Rectal smooth muscle tissue (tissue), 1 donor: ENCODE data around the gene BACH2.
A peak's percentile ranks its signal among the peaks of the same experiment; 100 is the strongest.
"Not testable (repeated sequence)": the region's sequence is repeated elsewhere in the genome, so short reads cannot be mapped to it uniquely, and the experiment has no call there.

Source experiments
- H3K27ac ChIP-seq: one replicate; pipeline ENCODE4 v1.7.0; 2013; ENCODE audit warnings: low read depth, low read length, inconsistent platforms
- H3K27me3 ChIP-seq: one replicate; pipeline ENCODE4 v1.7.0; 2013; ENCODE audit warnings: low read length; ENCODE audit not compliant: control insufficient read depth, insufficient read depth
- H3K36me3 ChIP-seq: one replicate; pipeline ENCODE4 v1.7.0; 2013; ENCODE audit warnings: low read length; ENCODE audit not compliant: control insufficient read depth, insufficient read depth
- H3K4me1 ChIP-seq: one replicate; pipeline ENCODE4 v1.7.0; 2013; ENCODE audit warnings: low read length; ENCODE audit not compliant: control insufficient read depth, insufficient read depth
- H3K4me3 ChIP-seq: one replicate; pipeline ENCODE4 v1.7.0; 2013; ENCODE audit warnings: low read length
- H3K9ac ChIP-seq: one replicate; pipeline ENCODE4 v1.7.0; 2013; ENCODE audit warnings: low read length

The BACH2 gene

DNA sequence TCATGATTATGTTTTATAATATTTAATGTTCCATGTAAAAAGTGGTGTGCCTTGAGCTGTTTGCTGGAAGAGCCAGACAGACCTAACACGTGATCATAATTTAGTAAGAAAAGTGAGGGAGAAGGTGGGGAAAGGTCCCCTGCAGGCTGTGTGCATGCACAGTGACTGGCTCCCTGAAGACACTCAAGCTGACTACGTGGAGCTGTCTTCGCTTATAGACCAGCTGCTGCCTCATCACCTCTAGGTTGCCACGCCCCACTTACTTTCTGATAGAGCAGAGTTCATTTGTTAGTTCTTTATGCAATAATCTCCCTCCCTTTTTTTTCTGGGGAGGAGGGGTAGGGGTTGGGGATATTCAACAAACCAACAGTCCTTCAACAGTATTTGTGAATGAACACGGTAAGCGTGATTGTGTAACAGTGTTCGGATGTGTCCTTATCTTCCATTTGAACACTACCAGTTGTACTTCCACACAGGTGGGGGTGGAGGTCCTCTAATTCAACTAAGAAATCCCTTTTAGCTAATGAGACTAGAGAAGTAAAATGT lies 157.3 kb downstream of the BACH2 start:
- Histone ChIP-seq H3K36me3 (no peaks in the 10 kb centered on the region), H3K4me3 (no peak overlapping the region), H3K4me1 (no peaks in the 10 kb centered on the region), H3K9ac (no peak overlapping the region), H3K27ac (no peak overlapping the region), H3K27me3 (no peaks in the 10 kb centered on the region)

DNA sequence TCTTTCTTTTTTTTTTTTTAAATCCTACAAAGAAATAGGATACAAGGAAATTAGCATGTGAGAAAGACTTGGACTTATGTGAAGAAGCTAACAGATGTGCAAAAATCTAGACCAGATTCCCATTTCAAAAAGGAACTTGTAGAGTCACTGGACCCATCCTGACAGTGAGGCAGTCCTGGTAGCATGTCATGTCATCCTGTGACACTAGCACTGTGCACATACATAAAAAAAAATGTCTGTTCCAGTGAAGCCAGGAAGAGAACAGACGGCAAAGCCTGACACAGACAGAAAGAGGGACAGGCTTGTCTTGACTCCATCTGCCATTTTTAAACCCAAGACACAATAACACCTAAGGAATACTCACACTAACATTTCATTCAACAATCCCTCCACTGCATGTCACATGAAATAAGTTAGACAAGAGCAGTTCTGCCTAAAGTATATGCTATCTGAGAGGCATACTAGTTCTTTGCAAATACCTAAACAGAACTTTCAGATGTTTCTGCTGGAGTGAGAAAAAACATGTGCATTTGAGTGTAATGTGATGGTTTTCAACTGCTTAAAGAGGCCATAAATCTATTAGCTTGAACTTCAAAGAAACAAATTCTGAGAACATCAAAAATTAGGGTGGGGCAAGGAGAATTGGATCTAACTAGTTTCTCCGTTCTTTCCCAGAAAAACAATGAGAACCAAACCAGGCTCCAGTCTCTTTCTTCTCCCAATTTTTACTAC lies 159.6 kb downstream of the BACH2 start:
- H3K4me1 ChIP-seq = no peaks in the 10 kb centered on the region
- no peak overlapping the region for H3K4me3 ChIP-seq
- no peaks in the 10 kb centered on the region for H3K27me3 ChIP-seq
- H3K9ac ChIP-seq = no peak overlapping the region
- H3K27ac ChIP-seq = peak overlapping the region; percentile 10
- no peaks in the 10 kb centered on the region for H3K36me3 ChIP-seq

DNA sequence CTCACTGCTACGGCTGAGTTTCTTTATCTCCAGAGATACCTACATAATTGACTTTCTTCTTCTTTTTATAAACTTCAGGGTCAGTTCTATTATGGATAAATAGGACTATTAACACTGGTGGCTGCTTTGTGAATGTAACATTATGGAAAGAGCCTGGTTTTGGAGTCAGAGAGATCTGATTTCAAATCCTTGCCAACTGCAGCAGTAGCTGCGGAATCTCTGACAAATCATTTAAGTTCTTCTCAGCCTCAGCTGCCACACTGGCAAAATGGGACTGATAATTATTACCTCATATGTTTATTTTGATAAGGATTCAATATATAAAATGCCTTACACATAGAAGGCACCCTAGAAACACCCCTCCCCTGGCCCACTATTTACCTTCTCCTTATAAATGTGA lies 160.5 kb downstream of the BACH2 start:
- no peak overlapping the region for H3K27ac ChIP-seq

DNA sequence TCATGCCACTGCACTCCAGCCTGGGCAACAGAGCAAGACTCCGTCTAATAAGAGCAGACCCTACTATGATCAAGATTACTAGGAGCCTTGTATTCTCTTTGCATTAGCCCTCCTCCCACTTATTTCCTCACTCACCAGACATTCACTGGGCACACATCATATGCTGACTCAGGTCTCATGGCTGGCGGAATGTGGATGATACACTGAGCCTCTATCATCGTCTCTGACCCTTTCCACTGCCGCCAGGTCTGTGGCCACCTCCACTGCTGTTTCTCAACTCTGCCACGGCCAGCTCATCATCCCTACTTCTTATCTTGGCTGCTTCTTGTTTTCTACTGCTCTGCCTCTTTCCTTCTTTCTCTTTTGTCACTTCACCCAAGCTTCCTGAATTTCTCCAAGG lies 161.0 kb downstream of the BACH2 start:
- no peaks in the 10 kb centered on the region for H3K36me3 ChIP-seq
- H3K4me1 ChIP-seq = no peaks in the 10 kb centered on the region
- H3K4me3 ChIP-seq = no peak overlapping the region
- H3K27ac ChIP-seq = no peak overlapping the region
- H3K9ac ChIP-seq = no peak overlapping the region
- no peaks in the 10 kb centered on the region for H3K27me3 ChIP-seq

More for the DNA sequence above, 160.5 kb downstream of the BACH2 start:
- no peaks in the 10 kb centered on the region for H3K4me1 ChIP-seq
- H3K9ac ChIP-seq = no peak overlapping the region
- no peaks in the 10 kb centered on the region for H3K27me3 ChIP-seq
- no peaks in the 10 kb centered on the region for H3K36me3 ChIP-seq
- no peak overlapping the region for H3K4me3 ChIP-seq

DNA sequence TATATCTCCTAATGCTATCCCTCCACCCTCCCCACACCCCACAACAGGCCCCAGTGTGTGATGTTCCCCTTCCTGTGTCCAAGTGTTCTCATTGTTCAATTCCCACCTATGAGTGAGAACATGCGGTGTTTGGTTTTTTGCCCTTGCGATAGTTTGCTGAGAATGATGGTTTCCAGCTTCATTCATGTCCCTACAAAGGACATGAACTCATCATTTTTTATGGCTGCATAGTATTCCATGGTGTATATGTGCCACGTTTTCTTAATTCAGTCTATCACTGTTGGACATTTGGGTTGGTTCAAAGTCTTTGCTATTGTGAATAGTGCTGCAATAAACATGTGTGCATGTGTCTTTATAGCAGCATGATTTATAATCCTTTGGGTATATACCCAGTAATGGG lies 163.0 kb downstream of the BACH2 start:
- H3K36me3 ChIP-seq, H3K27ac ChIP-seq, H3K4me1 ChIP-seq, H3K9ac ChIP-seq, H3K27me3 ChIP-seq, H3K4me3 ChIP-seq: not testable (repeated sequence)

DNA sequence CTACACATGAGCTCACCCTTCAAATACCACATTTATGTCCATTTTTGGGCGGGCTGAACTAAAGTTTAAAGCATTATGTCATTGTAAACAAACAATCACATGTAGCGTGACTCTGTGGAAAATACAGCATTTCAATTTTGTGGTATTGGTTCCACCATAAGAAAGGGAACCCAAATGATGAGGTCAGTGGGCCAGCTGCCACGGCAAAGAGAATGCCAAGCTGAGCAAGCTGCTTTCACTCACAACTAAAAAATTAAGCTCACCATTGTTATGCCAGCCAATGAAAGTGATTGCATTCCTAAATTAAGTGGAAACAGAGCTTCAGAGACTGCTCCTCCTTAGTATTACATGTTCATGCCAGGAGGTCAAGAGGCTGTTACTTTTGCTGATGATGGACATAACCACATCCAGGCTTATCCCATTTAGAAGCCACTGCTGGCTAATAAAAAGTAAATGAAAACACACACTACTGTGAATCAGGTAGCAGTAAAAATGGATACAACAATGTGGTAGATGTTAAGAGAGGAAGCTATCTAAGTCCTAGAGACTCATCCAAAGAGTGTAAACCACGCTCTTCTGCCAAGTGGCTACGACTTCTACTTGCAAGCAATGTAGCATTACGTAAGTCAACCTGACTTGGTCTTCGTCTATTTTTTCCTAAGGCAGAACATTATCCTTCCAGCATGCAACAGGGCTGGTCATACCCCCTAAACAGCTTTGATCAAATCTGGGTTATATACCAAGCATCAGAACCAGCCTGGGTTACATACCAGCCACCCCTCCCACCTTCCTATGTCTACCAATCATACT lies 164.8 kb downstream of the BACH2 start:
- Histone ChIP-seq H3K9ac (no peak overlapping the region), H3K27ac (no peak overlapping the region), H3K4me3 (no peak overlapping the region), H3K4me1 (no peaks in the 10 kb centered on the region), H3K36me3 (no peaks in the 10 kb centered on the region), H3K27me3 (no peaks in the 10 kb centered on the region)

DNA sequence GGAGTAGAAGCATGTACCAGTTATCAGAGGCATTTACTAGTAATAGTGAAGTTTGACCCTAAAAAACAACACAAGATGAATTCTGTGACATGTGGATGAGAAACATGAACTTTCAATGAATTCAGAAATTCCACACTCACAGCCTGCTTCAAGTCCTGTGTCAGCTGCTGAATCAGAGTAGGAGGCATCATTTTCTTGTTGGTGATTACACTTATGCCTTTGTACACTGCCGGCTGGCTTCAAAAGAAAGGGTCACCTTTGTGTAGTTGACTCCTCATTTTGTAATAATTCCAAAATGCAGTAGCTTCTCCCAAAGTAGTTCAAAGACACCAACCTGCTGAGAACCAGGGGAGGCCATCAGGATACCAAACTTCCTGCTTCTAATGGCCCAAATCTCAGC lies 165.5 kb downstream of the BACH2 start:
- no peak overlapping the region for H3K9ac ChIP-seq
- H3K4me1 ChIP-seq = no peaks in the 10 kb centered on the region
- no peaks in the 10 kb centered on the region for H3K36me3 ChIP-seq
- no peaks in the 10 kb centered on the region for H3K27me3 ChIP-seq
- H3K4me3 ChIP-seq = no peak overlapping the region
- H3K27ac ChIP-seq = no peak overlapping the region

DNA sequence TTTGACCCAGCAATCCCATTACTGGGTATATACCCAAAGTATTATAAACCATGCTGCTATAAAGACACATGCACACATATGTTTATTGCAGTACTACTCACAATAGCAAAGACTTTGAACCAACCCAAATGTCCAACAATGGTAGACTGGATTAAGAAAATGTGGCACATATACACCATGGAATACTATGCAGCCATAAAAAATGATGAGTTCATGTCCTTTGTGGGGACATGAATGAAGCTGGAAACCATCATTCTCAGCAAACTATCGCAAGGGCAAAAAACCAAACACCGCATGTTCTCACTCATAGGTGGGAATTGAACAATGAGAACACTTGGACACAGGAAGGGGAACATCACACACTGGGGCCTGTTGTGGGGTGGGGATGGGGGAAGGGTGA lies 168.0 kb downstream of the BACH2 start:
- not testable (repeated sequence) for H3K27ac ChIP-seq, H3K36me3 ChIP-seq, H3K4me3 ChIP-seq, H3K9ac ChIP-seq, H3K4me1 ChIP-seq, H3K27me3 ChIP-seq

DNA sequence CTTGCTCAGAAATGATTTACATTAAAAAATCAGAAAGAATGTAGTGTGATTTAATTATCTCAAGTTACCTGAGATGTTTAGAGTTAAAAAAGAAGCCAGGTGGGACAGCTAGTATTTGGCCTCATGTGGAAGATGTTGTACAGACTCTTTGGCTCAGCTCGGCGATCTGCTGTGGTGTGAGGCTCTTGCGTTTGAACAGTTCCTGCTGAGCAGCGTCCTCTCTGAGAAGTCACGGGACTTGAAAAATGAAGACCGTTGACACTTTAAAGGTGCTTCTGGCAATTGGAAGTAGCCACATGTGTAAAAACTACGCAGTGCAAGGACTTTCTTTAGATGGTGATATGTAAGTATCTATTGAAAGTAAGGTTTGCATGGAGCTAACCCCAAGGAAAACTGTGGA lies 169.0 kb downstream of the BACH2 start:
- Histone ChIP-seq H3K4me3 (no peak overlapping the region), H3K27ac (no peak overlapping the region), H3K27me3 (no peaks in the 10 kb centered on the region), H3K36me3 (no peaks in the 10 kb centered on the region), H3K9ac (no peak overlapping the region), H3K4me1 (no peaks in the 10 kb centered on the region)

DNA sequence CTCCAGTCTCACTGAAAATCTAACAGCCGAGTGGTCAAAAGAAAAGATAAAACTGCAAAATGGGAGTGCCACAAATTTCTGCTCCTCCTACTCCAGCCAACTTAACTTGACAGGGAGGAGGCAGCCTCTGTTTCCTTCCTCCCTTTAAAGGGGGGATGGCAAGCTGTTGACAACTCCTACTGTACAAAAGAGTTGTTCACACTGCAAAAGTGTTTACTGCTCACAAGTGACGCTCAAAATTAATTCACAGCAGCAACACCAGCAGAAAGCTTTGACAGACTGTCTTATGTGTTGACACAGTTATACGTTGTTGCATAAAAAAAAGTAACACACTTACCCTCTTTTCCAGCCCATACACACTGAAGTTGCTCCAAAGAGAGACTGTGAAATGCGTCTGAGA lies 169.8 kb downstream of the BACH2 start:
- Histone ChIP-seq H3K27ac (no peak overlapping the region), H3K4me1 (no peaks in the 10 kb centered on the region), H3K4me3 (no peak overlapping the region), H3K36me3 (no peaks in the 10 kb centered on the region), H3K27me3 (no peaks in the 10 kb centered on the region), H3K9ac (no peak overlapping the region)

DNA sequence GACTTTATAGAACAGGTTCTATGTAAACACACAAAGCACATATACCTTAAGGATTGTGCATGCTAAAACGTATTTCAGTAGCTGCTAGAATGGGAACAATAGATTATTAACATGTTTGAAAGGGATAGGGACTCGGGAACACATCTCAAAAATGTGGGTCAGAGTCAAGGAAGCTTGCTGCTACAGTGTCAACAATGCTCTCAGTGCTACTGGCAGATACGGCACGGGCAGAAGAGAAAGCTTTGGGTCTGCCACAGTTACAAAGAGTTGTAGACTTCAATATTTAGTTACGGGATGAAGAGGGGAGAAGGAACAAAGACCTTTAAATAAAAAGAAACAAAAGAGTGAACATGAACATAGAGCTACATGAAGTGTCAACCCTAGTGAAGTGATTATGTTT lies 170.5 kb downstream of the BACH2 start:
- H3K9ac ChIP-seq = no peak overlapping the region
- no peak overlapping the region for H3K4me3 ChIP-seq
- no peaks in the 10 kb centered on the region for H3K36me3 ChIP-seq

DNA sequence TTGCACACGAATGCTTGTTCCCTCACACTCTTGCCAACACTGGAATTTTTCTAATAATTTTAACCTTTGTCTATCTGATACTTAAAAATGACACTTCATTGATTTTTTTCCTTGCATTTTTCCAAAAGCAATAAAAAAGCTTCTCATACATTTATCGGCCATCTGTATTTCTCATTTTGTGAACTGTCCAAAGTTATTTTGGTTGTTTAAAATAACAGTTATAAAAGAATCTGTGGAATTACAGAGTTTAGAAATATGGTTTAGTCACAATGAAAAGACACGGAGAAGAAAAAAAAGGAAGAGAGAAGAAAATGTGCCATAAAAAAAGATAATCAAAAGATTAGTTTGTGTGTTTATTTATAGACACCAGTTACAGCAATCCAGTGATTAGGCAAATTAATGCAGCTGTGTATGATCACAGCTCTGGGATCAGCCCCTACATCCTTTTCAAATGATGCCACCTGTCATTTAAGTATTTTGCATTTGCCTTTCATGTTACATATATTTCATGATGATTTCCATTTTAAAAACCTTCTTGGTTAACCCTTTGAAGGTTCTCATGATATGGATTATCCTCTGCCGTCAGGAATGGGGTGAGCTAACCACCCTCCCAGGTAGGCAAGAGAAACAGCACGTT lies 171.7 kb downstream of the BACH2 start:
- Histone ChIP-seq H3K4me3 (no peak overlapping the region), H3K27ac (no peak overlapping the region), H3K36me3 (no peaks in the 10 kb centered on the region), H3K9ac (no peak overlapping the region), H3K27me3 (no peaks in the 10 kb centered on the region), H3K4me1 (no peaks in the 10 kb centered on the region)

More for the DNA sequence above, 170.5 kb downstream of the BACH2 start:
- Histone ChIP-seq H3K27me3 (no peaks in the 10 kb centered on the region), H3K4me1 (no peaks in the 10 kb centered on the region), H3K27ac (no peak overlapping the region)
